Lower leg skin (tissue), 4 donors: ENCODE measurements around the gene LETM1. TPM values are rescaled to one million over a fixed set of nuclear protein-coding genes. Genes with fewer than 3 reads are reported as not detected.

Experiments
- DNase-seq, 2 donors: peaks; one replicate each; pipeline ENCODE4 v3.0.0-alpha.2; 2019; ENCODE audit warnings: low spot score in 2 of 2
- H3K4me3 ChIP-seq: fragments of 200-600 bp; sonication (generic); 2 replicates; pipeline ENCODE4 v1.5.1; 2017; ENCODE audit warnings: mild to moderate bottlenecking, low read depth; ENCODE audit not compliant: poor library complexity, severe bottlenecking
- POLR2A ChIP-seq, 2 donors: fragments of 450-650 bp; IDR thresholded peaks; one replicate each; pipeline ENCODE4 v1.6.1; 2016 to 2017; ENCODE audit warnings: antibody characterized with exemption in 2 of 2, mild to moderate bottlenecking in 1 of 2, moderate library complexity in 1 of 2
- WGBS, 2 donors: methylation state at CpG; one replicate each; pipeline ENCODE4 v1.1.5; 2018; 5-methylcytosine and 5-hydroxymethylcytosine counted together
- intact Hi-C: fragments of 100-400 bp; cut with DNase I; formaldehyde crosslinking; loops from one replicate; pipeline ENCODE4 v1.15.0; 2023; ENCODE audit warnings: low total_unique reads
- total RNA-seq, 4 donors: library from RNA; depleted of rRNA; stranded (reverse); fragments of >200 nt; gene quantifications; one replicate each; pipeline ENCODE4 v1.1.0, GENCODE V29; 2016
- TF ChIP-seq, protein P1 (sequence below), 3 donors: fragments of 450-650 bp; IDR thresholded peaks; one replicate each; pipeline ENCODE4 v1.5.1; 2016; ENCODE audit warnings: antibody characterized with exemption in 3 of 3, mild to moderate bottlenecking in 3 of 3, moderate library complexity in 2 of 3

The LETM1 gene
- total RNA-seq, 4 donors from 2014 or later = 27.2 to 49.9 (median 39.0) TPM

DNA sequence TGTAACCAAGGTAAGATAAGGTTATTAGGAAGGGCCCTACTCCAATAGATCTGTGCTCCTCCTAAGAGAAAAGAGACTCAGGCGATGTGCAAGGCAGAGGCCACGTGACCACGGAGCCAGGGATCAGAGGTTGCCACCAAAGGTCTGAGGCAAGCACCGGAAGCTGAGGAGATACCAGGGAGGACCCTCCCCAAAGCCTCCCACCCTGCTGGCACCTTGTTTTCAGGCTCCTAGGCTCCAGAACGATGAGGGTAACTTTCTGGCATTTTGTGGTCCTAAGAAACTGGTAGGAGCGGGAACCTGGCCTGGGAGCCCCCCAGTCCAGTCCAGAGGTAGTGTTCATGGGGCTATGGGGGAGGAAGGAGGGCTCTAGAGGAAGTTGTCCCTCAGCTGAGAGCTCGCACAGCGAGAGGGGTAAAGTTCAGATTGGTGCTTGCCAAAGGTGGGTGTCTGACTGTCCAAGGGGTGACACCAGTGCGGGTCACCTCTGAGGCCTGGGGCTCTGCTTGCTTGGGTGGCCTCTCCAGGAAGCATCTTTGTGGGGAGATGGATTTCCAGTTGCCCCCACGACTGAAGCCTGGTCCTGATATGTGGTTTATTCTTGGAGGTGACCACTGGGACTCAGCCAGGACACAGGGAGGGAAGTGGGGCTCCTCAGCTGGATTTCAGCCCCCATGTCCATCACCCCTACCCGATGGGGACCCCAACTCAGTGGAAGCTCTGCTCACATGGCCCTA, 7.5 kb upstream of the LETM1 start:
- no peak for DNase-seq
- 90 to 97% methylated on average over 9 to 11 of the region's 11 CpGs for WGBS, 2 donors
- no peak overlapping the region for H3K4me3 ChIP-seq
- no peak for TF ChIP-seq POLR2A (IDR thresholded peaks at IDR 0.05)
- TF ChIP-seq, protein P1, sequence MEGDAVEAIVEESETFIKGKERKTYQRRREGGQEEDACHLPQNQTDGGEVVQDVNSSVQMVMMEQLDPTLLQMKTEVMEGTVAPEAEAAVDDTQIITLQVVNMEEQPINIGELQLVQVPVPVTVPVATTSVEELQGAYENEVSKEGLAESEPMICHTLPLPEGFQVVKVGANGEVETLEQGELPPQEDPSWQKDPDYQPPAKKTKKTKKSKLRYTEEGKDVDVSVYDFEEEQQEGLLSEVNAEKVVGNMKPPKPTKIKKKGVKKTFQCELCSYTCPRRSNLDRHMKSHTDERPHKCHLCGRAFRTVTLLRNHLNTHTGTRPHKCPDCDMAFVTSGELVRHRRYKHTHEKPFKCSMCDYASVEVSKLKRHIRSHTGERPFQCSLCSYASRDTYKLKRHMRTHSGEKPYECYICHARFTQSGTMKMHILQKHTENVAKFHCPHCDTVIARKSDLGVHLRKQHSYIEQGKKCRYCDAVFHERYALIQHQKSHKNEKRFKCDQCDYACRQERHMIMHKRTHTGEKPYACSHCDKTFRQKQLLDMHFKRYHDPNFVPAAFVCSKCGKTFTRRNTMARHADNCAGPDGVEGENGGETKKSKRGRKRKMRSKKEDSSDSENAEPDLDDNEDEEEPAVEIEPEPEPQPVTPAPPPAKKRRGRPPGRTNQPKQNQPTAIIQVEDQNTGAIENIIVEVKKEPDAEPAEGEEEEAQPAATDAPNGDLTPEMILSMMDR (IDR thresholded peaks at IDR 0.05) = no peak
- intact Hi-C loops = no loop called here

DNA sequence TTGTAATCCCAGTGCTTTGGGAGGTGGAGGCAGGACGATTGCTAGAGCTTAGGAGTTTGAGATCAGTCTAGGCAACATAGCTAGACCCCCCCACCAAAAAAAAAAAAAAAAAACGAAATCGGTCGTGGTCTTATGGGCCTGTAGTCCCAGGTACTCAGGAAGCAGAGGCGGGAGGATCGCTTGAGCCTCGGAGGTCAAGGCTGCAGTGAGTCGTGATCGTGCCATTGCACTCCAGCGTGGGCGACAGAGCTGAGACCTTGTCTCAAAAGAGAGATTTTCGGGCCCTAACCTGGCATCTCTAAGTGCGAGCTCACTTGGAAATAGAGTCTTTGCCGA, 7.0 kb upstream of the LETM1 start:
- WGBS, 2 donors = 74 to 79% methylated on average over 14 of the region's 14 CpGs
- TF ChIP-seq, protein P1 (IDR thresholded peaks at IDR 0.05) = no peak
- no peak for TF ChIP-seq POLR2A (IDR thresholded peaks at IDR 0.05)
- no peak overlapping the region for H3K4me3 ChIP-seq
- DNase-seq = no peak
- intact Hi-C loops = no loop called here

DNA sequence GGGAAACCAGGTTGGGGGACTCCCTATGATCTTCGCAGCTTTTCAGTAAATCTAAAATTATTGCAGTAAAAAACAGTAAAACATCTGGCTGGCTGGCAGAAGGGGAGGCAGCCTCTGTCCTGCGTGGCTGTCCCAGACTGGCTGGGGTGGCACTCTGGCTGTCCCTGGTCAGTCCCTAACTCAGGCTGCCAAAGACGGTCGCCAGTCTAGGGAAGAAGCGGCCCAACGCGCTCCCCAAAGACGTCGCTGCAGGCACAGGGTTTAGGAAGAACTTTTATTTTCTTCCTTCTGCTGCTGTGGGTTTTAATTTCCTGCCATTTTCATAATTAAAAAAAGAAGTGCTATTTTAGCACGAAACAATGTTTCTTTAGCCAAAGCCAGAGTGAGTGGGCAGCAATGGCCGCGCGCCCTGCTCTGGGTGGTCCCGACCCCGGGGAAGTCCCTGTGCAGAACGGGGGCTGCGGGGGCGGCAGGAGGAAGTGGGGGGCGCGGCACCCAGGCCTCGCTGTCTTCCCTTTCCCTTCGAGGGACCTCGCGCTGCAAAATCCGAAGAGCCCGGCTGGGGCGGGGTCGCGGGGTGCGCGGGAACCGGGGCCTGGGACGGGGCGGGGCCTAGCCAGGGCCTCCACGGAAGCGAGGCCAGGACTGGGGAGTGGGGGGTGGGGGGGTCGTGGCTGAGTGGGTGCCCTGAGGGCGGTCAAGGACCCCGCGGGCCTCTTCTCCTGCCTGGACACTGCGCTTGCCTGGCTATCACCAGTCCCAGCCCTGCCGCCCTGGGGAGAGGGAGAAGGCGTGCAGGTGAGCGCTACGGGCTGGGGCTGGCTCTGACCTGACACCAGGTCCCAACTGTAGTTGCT, 6.3 kb upstream of the LETM1 start:
- intact Hi-C loops = no loop called here
- no peak for DNase-seq

DNA sequence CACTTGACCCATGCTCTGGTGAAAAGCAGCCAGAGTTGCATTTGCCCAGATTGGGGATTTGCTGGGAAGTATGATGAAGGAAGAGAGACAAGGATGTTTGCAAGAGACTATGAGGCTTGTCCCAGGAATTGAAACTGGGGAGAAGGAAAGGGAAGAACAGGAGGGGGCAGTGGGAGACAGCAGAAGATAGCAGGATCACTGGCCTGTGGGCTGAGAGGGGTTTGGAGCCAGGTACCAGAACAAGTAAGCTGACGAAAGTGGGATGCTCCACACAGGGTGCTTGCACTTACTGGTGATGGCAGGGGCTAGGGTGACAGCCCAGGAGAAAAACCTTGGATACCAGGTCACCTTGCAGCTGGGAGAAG, 3.4 kb upstream of the LETM1 start:
- no peak for DNase-seq
- 90 to 94% methylated on average over 1 of the region's 1 CpG for WGBS, 2 donors
- H3K4me3 ChIP-seq = no peak overlapping the region
- intact Hi-C loops = no loop called here
- TF ChIP-seq, protein P1 (IDR thresholded peaks at IDR 0.05) = no peak
- TF ChIP-seq POLR2A (IDR thresholded peaks at IDR 0.05) = no peak

More for the DNA sequence above, 6.3 kb upstream of the LETM1 start:
- no peak for TF ChIP-seq POLR2A (IDR thresholded peaks at IDR 0.05)
- TF ChIP-seq, protein P1 (IDR thresholded peaks at IDR 0.05) = no peak
- 27 to 32% methylated on average over 39 to 40 of the region's 45 CpGs for WGBS, 2 donors
- no peak overlapping the region for H3K4me3 ChIP-seq

DNA sequence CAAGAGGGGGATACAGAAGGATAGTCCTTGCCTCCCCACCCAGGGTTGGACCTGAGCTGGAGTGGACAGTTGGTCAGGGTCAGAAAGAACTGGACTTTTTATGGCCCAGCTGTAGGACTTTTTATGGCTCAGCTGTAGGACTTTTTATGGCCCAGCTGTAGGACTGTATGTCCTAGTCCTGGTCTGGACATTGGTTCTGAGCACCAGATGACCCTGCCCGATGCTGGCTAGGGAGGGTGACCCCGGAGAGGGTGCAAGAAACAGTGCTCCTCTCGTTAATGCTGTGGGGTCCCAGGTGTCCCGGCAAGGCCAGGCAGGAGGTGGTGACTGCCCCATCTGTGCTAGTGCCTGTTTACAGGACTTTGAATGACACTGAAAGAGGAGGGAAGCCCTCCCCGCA, 2.0 kb upstream of the LETM1 start:
- intact Hi-C loops = no loop called here
- TF ChIP-seq, protein P1 (IDR thresholded peaks at IDR 0.05) = no peak
- no peak for TF ChIP-seq POLR2A (IDR thresholded peaks at IDR 0.05)
- H3K4me3 ChIP-seq = no peak overlapping the region
- WGBS, 2 donors = 70 to 83% methylated on average over 4 to 5 of the region's 5 CpGs
- DNase-seq = no peak
